AG09309 (cell line): ENCODE measurements around the gene SH2D5.

Experiments
- DNase-seq: peaks from one replicate; pipeline ENCODE4 v3.0.0-alpha.2; 2010; ENCODE audit warnings: low read depth
- H3K4me3 ChIP-seq: 2 replicates; pipeline ENCODE4 v1.5.1; 2011; ENCODE audit warnings: mild to moderate bottlenecking, low read depth, low read length, moderate library complexity; ENCODE audit not compliant: control insufficient read depth
- CTCF ChIP-seq: IDR thresholded peaks from 2 replicates; pipeline ENCODE4 v1.5.1; 2011; ENCODE audit warnings: mild to moderate bottlenecking, low read depth, low read length, inconsistent platforms; ENCODE audit not compliant: insufficient read depth, control insufficient read depth; ENCODE audit errors: missing control alignments

The SH2D5 gene

GRCh38 chr1:20732588-20733359 lies at the start of gene SH2D5:
TSS of gene SH2D5 (minus strand) at chr1:20732703. CDS start at chr1:20728044, 4,659 bp downstream.
- TF ChIP-seq CTCF: peak; percentile 17
- H3K4me3 ChIP-seq: peak within 1 kb of the TSS; percentile 61
- peak; percentile 83 for DNase-seq

GRCh38 chr1:20775700-20776099 lies 43.2 kb upstream of the SH2D5 start:
- TF ChIP-seq CTCF: no peak
- no peak for DNase-seq
- no peak overlapping the region for H3K4me3 ChIP-seq

- no peak for TF ChIP-seq CTCF
- DNase-seq: no peak
- no peak overlapping the region for H3K4me3 ChIP-seq
Measured at GRCh38 chr1:20771780-20772179, 39.3 kb upstream of the SH2D5 start.

- TF ChIP-seq CTCF: no peak
- no peak for DNase-seq
- H3K4me3 ChIP-seq: no peak overlapping the region
Measured at GRCh38 chr1:20770314-20771087, 38.0 kb upstream of the SH2D5 start.

GRCh38 chr1:20767271-20767670 lies 34.8 kb upstream of the SH2D5 start:
- no peak overlapping the region for H3K4me3 ChIP-seq
- no peak for DNase-seq
- TF ChIP-seq CTCF: no peak

GRCh38 chr1:20763417-20763816 lies 30.9 kb upstream of the SH2D5 start:
- DNase-seq: no peak
- no peak for TF ChIP-seq CTCF
- H3K4me3 ChIP-seq: no peak overlapping the region
